ENCODE measurements around the gene FBXO28.
"Not testable (repeated sequence)": the region's sequence is repeated elsewhere in the genome, so short reads cannot be mapped to it uniquely, and the experiment has no call there.

FBXO28 gene

GRCh38 chr1:224113918-224114786 is at the start of gene FBXO28:
FBXO28 (plus strand) TSS chr1:224114111; CDS start chr1:224114130, 19 bp downstream.
- peak; percentile 85 for DNase-seq

- DNase-seq = no peak
Measured at GRCh38 chr1:224064150-224064549, 49.8 kb upstream of the FBXO28 start.

GRCh38 chr1:224065455-224065854 is 48.5 kb upstream of the FBXO28 start:
- DNase-seq = no peak

- DNase-seq = no peak
Measured at GRCh38 chr1:224067207-224067606, 46.7 kb upstream of the FBXO28 start.

- no peak for DNase-seq
Measured at GRCh38 chr1:224067621-224068457, 46.1 kb upstream of the FBXO28 start.

- no peak for DNase-seq
Measured at GRCh38 chr1:224068458-224069072, 45.3 kb upstream of the FBXO28 start.

GRCh38 chr1:224069138-224069537 is 44.8 kb upstream of the FBXO28 start:
- no peak for DNase-seq

GRCh38 chr1:224070521-224070920 is 43.4 kb upstream of the FBXO28 start:
- no peak for DNase-seq

GRCh38 chr1:224076407-224076806 is 37.5 kb upstream of the FBXO28 start:
- no peak for DNase-seq

GRCh38 chr1:224079644-224080043 is 34.3 kb upstream of the FBXO28 start:
- not testable (repeated sequence) for DNase-seq

- DNase-seq = no peak
Measured at GRCh38 chr1:224080115-224080774, 33.7 kb upstream of the FBXO28 start.

GRCh38 chr1:224081604-224082003 is 32.3 kb upstream of the FBXO28 start:
- DNase-seq = no peak

- DNase-seq = no peak
Measured at GRCh38 chr1:224082146-224082545, 31.8 kb upstream of the FBXO28 start.

- DNase-seq = no peak
Measured at GRCh38 chr1:224084867-224085266, 29.0 kb upstream of the FBXO28 start.

- no peak for DNase-seq
Measured at GRCh38 chr1:224085421-224086108, 28.3 kb upstream of the FBXO28 start.

- no peak for DNase-seq
Measured at GRCh38 chr1:224087286-224087794, 26.6 kb upstream of the FBXO28 start.

- no peak for DNase-seq
Measured at GRCh38 chr1:224089583-224089982, 24.3 kb upstream of the FBXO28 start.

GRCh38 chr1:224090116-224090515 is 23.8 kb upstream of the FBXO28 start:
- no peak for DNase-seq

- DNase-seq = no peak
Measured at GRCh38 chr1:224092111-224092510, 21.8 kb upstream of the FBXO28 start.

GRCh38 chr1:224092601-224093000 is 21.3 kb upstream of the FBXO28 start:
- DNase-seq = no peak

- DNase-seq = no peak
Measured at GRCh38 chr1:224095339-224095738, 18.6 kb upstream of the FBXO28 start.

GRCh38 chr1:224095867-224096266 is 18.0 kb upstream of the FBXO28 start:
- DNase-seq = no peak
